SK-N-DZ (cell line): ENCODE measurements around the gene PTCH2.
"Not testable (repeated sequence)": the region's sequence is repeated elsewhere in the genome, so short reads cannot be mapped to it uniquely, and the experiment has no call there.

ENCODE experiments used
- DNase-seq: peaks from one replicate; pipeline ENCODE4 v3.0.0-alpha.2; 2015; ENCODE audit warnings: low spot score

PTCH2 gene

DNA sequence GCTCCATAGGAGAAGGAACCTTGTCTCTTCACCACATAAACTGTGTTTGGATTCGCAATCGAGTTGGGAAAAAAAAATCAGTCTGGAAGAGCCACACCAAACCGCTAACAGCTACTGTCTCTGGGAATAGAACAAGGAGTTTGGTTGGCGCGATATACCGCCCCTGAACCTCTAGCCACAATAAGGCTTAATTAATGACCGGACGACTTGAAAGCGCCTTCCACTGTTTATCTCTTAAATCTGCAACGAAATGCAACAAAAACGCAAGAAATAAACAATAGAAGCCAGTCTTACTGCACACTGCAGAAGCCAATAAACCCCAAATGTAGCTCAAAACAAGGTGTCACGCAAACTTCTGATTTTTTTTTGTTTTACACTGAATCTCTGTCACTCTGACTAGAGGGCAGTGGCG is 23.9 kb downstream of the PTCH2 start:
- no peak for DNase-seq

DNA sequence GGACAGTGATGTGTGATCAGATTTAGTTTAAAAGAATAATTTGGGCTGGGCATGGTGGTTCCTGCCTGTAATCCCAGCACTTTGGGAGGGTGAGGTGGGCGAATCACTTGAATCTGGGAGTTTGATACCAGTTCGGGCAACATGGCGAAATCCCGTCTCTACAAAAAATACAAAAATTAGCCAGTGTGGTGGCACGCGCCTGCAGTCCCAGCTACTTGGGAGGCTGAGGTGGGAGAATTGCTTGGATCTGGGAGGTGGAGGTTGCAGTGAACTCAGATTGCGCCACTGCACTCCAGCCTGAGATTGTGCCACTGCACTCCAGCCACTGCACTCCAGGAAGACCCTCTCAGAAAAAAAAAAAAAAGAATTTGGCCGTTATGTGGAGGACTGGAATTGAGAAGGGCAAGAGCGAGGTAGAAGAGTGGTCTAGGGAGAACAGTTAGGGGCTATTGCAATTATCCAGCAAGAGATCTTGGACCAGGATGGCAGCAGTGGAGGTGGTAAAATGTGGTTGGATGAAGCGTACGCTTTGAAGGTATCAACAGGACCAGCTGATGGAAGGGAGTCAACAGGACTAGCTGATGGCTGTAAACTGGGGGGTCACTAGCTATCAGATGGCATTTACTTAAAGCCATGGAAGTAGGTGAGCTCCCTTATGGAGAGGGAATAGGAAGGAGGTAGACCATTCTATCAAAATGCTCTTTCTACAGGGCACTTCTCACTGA is 25.1 kb downstream of the PTCH2 start:
- no peak for DNase-seq

DNA sequence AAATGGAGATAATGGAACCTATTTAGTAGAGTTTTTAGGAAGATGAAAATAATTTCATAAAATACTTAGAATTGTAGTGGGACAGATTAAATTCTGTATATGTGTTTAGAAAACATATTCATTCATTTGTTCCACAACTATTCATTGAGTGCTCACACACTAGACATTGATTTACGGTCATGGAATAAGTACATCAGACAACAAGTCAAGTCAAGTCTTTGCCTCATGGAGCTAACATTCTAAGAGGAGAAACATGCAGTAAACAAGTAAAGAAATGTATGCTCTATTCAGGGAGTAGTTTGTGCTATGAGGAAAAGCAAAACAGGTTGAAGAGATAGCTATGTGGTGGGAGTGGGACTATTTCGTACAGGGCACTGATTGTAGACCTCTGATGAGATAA is 25.7 kb downstream of the PTCH2 start:
- no peak for DNase-seq

DNA sequence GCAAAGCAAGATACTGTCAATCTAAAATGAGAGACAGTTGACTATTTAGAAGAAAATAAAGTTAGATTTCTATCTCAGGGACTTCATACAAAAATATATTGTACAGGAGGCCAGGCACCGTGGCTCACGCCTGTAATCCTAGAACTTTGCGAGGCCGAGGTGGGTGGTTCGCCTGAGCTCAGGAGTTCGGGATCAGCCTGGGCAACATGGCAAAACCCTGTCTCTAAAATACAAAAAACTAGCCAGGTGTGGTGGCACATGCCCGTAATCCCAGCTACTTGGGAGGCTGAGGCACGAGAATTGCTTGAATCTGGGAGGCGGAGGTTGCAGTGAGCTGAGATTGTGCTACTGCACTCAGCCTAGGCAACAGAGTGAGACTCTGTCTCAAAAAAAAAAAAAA is 27.1 kb downstream of the PTCH2 start:
- not testable (repeated sequence) for DNase-seq

DNA sequence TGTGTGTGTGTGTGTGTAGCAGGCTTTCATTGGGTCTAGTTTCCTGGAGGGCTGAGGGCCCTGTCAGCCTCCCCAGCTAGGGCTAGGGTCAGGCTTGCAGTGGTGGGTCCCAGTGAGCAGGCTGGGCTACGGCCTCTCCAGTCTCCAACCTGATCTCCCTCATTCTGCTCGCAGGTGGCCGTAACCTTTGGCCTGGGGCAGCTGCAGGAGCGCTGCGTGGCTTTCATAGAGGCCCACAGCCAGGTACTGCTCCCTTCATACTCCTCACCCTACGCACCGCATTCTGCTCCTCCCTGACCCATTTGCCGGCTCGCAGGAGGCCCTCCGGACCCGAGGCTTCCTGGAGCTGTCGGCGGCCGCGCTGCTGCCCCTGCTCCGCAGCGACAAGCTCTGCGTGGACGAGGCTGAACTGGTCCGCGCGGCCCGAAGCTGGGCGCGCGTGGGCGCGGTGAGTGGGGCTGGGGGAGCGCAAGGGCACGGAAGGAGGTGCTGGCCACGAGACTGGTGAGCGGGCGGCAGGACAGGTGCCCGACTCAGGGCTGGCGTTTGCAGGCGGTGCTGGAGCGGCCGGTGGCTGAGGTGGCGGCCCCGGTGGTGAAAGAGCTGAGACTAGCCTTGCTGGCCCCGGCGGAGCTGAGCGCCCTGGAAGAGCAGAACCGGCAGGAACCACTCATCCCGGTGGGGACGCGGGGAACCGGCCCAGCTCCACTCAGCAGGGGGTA is 30.1 kb downstream of the PTCH2 start:
- DNase-seq: no peak

DNA sequence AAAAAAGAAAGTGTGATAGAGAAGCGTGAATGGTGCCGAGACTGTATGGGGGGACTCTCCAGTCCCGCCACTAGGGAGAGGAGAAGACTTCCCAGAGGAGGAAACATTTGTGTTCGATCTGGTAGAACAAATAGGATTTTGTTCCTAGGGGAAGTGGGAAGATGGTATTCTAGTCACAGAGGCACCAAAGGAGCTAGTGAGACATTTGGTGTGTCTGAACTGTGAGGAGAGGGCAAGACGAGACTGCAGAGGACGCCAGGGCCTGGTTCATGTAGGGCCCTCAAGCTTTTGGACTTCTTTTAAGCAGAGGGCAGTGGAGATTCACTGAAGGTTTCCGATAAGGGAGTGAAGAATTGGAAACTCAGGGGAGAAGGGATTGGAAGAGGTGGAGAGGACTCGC is 31.8 kb downstream of the PTCH2 start:
- no peak for DNase-seq

DNA sequence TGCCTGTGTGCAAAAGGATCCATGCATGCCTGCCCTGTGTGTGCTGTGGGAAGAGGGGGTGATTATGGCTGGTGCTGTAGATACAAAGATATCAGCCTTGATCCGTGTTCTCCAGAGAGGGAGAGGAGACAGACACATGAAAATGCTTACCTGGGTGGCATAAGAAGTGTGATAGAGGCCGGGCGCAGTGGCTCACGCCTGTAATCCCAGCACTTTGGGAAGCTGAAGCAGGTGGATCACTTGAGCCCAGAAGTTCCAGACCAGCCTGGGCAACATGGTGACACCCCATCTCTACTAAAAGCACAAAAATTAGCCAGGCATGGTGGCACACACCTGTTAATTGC is 32.3 kb downstream of the PTCH2 start:
- DNase-seq: not testable (repeated sequence)

DNA sequence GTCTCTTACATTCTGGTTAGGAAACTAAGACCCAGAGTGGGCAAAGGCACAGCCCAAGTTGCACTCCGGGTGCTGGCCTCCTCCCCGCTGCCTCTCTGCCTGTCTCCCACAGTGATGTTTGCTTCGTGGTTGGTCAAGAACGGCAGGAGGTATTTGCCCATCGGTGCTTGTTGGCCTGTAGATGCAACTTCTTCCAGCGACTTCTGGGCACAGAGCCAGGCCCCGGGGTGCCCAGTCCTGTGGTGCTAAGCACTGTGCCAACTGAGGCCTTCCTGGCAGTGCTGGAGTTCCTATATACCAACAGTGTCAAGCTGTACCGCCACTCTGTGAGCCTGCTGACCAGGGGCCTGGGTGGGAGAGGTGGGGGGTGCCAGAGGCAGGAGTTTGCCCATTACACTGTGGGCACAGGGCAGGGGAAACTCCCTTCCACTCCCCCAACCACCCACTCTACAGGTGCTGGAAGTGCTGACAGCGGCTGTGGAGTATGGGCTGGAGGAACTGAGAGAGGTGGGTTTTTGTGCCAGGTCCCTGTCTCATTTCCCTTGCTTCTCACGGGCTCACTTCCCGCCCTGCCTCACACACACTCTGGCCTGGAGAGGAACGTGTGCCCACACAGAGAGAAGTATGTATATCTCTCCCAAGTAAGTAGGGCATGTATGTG is 32.8 kb downstream of the PTCH2 start:
- no peak for DNase-seq

DNA sequence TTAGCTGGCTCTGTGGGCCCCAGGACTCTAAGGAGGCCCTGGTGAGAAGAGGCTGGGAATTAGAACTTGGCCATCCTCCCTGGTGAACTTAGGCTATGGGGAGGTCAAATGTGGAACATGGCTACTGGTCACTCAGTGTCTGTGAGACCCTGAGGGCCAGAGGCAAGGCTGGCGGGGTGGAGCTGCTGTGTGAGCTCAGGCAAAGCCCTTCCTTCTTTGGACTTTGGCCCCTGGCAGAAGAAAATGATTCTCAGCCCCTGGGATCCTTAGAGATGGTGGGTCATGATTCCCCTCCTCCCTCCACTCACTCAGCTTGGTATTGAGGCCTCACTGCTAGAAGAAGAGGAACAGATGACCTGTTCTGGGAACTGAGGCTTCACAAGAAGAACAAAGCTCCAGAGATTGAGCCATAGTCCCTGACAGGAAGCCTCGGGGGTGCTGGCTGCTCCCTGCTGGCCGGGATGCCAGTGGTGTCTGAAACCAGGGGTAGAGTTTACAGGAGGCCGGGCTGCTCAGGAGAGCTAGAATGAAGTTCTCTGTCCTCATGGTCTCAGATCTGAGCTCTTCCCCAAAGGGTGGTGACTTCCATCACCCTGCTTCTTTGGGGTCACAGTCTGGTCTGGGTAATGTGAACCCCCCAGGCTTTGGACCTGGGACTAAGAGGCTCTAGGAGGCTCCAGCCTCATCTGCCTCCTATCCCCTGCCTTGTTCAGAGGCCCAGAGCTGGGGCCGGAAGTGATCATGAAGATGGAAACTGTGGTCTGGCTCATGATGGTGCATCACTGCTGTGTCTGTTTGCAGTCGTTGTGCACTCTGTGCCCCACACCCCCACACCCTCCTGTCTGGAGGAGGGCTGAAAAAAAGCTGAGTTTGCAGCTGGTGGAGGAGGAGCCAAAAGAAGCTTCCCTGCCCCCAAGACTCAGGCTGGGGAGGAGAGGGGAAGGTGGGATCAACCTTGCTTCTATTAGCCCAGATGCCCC is 33.8 kb downstream of the PTCH2 start:
- no peak for DNase-seq

DNA sequence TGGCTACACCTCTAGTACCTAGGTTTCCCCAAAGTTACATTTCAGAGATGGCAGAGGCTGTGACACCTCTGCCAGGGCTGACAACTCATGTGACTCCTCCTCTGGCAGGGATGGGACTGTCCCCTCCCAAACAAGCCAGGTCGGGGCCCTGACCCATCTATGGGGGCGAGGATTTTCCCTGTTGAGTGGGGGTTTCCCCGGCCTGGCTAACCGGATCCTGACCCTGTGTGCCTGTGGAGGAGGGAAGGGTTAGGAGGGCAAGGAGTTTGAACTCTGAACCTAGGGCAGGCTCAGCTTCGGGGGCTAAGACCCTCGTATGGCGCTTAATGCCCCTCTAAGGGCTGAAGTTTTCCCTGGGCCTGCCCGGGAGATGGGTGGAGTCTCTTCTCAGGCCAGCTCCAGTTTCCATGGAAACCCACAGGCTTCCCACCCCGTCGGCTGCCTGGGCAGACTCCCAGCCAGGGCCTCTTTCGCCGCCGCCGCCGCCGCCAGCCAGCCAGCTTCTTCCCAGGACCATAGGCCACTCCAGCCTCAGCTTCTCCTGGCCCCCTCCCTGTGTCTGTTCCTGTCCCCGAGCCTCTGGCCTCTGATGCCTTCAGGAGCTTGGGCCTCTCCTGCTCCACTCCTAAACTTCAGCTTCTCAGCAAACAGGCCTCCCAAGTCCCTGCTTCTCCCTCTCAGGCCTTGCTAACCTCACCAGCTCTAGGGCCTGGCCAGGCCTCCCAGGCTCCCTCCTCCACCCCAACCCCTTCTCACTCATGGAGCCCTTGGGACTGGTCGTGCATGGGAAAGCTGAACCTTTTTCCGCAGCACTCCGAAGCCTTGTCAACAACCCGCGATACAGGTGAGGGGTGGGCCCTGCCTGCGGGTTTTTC is 34.8 kb downstream of the PTCH2 start, which contains the start of gene BTBD19:
TSS of gene BTBD19 (plus strand) at position 461 of the 875 bp plus-strand sequence. CDS start at position 759, 298 bp downstream.
- peak; percentile 77 for DNase-seq

DNA sequence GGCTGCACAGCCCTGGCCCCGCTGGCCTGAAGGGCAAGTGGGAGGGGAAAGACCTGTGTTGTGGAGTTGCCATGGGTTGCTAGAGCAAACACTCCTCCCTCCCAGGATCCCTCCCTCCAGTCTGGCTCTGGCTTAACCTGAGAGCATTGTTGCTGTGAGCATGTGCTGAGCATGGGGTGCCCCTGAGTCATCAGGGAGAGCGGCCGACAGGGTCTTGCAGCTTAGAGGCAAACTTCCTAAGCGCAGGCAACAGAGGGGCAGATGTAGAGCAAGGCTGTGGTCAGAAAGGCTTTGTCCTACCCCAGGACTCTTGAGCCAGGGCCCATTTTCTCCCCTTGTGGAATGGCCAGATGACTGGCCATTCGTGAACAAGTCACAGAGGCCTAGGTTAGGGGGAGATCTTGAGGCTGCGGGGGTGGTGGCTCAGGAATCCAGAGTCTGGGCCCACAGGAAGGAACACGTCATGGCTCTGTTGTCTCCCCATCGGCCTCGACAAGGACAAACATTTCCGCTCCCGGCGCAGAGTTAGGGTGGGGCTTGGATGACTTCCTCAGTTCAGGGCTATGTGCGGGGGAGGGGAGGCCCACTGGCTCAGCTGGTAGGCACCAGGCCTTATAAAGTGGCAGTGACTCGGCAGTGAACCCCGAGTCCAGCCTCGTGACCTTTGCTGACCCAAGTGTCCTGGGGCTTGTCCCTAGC is 35.5 kb downstream of the PTCH2 start:
- no peak for DNase-seq

DNA sequence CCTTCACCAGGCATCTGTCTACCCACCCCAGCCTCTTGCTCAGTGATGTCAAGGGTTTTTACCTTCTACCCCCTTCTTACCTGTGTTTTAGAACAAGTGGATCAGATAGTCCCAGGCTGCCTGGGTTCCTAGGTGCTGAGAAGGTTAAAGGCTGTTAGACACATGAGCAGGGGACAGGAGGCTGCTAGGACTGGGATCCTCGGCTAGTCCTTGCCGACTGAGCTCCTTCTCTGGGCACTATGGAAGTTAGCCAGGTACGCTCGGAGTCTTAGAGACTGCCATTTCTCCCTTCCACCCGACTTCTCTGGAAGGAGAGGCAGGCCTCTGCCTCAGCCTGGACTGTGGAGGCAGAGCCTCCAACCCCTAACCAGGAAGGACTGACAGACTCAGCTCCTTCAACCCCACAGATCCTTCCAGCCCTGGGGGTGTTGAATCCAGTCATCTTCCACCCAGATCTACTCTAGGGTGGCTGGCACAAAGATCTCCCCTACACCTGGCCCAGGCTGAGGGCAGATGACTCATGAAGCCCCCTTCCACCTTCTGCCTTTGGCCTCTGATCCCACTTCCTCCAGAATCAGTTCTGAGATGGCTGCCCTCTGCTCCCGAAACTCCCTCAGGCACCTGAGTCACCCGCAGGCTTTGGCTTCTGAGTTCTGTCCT is 36.2 kb downstream of the PTCH2 start, which contains the start of gene DYNLT4:
TSS of gene DYNLT4 (minus strand) at position 648 of the 660 bp plus-strand sequence. CDS start 683 bp downstream, outside the sequence.
- DNase-seq: no peak

DNA sequence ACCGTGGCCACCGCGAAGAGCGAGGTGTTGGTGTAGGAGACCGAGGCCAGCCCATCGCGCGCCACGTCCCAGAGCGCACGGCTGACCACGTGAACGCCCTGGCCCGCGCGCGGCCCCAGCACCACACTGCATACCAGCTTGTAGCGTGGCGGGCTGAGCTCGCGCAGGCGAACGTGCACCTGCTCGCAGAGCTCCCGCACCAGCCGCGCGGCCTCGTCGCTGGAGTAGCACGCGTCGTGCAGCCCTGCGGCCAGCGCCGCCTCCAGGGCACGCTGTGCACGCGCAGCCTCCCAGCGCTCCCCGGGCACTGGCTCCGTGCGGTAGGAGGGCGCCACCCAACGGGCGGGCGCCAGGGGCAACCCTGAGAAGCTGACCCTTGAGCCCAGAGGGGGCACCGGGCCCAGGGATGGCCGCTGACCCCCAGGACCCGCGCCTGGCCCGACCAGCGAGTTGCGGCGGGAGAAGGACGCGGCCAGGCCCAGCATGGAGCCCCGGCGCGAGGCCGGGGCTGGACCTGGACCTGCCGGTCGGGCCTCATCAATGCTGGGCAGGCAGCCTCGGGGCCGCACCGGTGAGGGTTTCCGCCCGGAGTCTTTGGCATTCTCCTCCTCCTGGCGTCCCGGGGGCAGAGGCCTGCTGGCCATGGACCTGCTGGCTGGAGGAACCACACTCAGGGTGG is 36.9 kb downstream of the PTCH2 start:
- no peak for DNase-seq

DNA sequence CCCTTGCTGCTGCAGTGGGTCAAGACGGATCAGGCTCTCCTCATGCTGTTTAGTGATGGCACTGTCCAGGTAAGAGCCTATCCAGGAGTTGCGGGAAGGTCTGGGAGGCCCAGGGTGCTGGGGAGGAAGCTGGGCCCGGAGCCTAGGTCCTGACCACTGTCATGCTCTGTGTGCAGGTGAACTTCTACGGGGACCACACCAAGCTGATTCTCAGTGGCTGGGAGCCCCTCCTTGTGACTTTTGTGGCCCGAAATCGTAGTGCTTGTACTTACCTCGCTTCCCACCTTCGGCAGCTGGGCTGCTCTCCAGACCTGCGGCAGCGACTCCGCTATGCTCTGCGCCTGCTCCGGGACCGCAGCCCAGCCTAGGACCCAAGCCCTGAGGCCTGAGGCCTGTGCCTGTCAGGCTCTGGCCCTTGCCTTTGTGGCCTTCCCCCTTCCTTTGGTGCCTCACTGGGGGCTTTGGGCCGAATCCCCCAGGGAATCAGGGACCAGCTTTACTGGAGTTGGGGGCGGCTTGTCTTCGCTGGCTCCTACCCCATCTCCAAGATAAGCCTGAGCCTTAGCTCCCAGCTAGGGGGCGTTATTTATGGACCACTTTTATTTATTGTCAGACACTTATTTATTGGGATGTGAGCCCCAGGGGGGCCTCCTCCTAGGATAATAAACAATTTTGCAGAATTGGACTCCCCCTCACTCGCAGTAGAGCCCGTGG is 37.6 kb downstream of the PTCH2 start:
- no peak for DNase-seq

DNA sequence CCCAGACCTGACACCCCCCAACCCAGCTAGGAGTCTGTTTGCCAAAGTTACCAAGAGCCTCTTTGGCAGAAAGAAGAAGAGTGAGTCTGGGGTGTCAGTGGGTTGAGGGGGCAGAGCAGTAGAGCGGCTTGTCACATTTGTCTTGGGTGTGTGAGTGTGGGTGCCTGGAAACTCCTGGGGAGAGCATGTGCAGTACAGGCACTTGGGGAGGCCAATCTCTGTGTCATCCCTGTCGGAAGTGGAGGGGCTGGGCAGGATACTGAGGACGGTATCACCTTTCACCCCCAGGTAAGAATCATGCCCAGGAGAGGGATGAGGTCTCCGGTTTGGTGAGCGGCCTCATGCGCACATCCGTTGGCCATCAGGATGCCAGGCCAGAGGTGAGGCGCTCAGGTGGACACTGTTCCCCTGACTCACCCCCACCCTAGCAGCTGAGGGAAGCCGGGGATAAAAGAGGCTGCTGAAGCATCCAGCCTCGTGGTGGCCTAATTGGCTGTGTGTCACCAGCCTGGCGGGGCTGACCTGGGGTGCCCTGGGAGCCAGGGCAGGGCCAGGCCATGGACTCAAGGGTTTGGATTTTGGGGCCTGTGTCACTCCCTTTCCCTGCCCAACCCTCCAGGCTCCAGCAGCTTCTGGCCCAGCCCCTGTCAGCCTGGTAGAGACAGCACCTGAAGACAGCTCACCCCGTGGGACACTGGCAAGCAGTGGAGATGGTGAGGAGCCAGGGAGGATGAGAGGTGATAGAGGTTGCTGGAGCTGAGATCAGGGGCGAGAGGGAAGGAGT is 39.5 kb downstream of the PTCH2 start:
- DNase-seq: no peak

DNA sequence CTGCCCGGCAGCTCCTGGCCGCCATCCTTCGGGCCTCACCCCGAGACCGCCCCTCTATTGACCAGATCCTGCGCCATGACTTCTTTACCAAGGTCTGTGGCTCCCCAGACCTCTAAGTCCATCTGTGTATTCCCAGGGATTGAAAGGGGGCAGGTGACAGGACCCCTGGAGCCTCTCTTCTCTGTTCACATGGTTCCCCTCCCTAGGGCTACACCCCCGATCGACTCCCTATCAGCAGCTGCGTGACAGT is 40.1 kb downstream of the PTCH2 start:
- no peak for DNase-seq

DNA sequence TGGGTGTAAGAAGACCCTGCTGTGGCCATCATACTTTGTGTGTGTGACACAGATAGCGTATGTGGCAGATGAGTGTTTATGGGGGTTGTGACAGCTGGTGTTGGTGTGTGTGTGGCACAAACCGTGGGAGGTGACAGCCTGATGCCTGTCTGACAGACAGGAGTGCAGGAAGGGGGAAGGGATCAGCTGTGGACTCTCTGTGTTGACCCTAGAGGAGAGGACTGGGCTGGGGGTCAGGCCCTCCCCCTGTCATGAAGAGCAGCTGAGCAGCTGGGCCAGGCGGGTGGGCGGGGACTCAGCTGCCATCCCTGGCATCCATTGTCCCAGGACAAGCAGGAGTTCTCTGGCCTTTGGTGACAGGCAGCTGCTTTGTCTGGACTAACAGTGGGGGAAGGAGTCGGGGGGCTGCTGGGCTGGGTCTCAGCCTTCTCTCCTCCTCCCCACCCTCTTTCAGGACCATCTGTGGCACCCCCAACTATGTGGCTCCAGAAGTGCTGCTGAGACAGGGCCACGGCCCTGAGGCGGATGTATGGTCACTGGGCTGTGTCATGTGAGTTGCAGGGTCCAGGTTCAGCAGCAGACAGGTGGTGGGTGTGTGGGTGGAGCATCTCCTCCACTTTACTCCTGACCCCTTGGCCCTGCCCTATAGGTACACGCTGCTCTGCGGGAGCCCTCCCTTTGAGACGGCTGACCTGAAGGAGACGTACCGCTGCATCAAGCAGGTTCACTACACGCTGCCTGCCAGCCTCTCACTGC is 40.6 kb downstream of the PTCH2 start:
- no peak for DNase-seq
